Effector CD4-positive, alpha-beta T cell (primary cell): ENCODE measurements around the gene ISM1.

Experiments used
- DNase-seq: peaks from one replicate; pipeline ENCODE4 v3.0.0-alpha.2; 2020

The ISM1 gene

DNA sequence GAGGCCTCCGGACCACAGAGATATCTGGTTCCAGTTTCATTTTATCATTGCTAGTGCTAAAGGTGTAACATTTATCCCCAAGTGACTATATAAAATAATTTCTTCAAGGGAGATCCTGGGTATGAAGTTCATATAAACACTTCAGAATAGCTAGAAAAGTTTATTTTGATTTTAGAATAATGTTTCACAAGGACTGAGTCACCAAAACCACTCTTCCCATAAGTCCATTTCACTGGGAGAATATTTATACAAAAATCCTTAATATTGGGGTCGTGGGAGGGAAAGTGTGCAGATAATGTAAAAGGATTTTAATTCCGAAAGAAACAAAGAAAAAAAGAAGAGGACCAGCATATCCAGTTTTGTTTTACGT, 128.1 kb downstream of the ISM1 start:
- no peak for DNase-seq
